Measurements from ENCODE around the gene TRMO. TPM values are rescaled to one million over a fixed set of nuclear protein-coding genes. Genes with fewer than 3 reads are reported as not detected.

The TRMO gene
- total RNA-seq (10 to 100 TPM; 42.8 to 45.8 TPM), total RNA-seq (17.6 to 86.9 (median 43.9) reads per million in 172 experiments)
- polyA plus RNA-seq (2013, experiment 1 of 2): 32.0 TPM
- polyA plus RNA-seq (2013, experiment 2 of 2): 35.0 TPM

- no peaks in the 10 kb centered on the region for H3K9me3 Mint-ChIP-seq
- Histone ChIP-seq H3K4me3 (ENCODE audit: low read length) (peak within 1 kb of the TSS; percentile 76), H3K27ac (ENCODE audit: low read depth in 1 of 2, low read length in 2 of 2) (peak within 1 kb of the TSS; percentile 99), H3K36me3 (ENCODE audit: insufficient read depth, low read length) (peaks cover 2% of the 10 kb centered on the region), H3K4me1 (ENCODE audit: insufficient read depth, low read length) (peaks cover 43% of the 10 kb centered on the region), H3K27me3 (ENCODE audit: control insufficient read depth in 1 of 2, insufficient read depth in 2 of 2, low read length in 2 of 2) (no peaks in the 10 kb centered on the region), H3K9me3 (ENCODE audit: control insufficient read depth in 1 of 2, insufficient read depth in 1 of 2, low read length in 2 of 2) (no peaks in the 10 kb centered on the region)
- H3K4me1 Mint-ChIP-seq (ENCODE audit: low read depth): peaks cover 59% of the 10 kb centered on the region
- H3K4me3 Mint-ChIP-seq: peak within 1 kb of the TSS; percentile 88
- ChIA-PET POLR2A (interaction anchor here (0.5 to 6.7 kb wide), 50 partner anchors 9 to 1471 kb away, joined by 3 to 335 read pairs (median 6); partner anchors contain the start of genes ANP32B, CORO2A, HEMGN and NANS), CTCF (interaction anchor here (0.7 to 9.9 kb wide), 21 partner anchors 9 to 335 kb away, joined by 3 to 221 read pairs (median 5); partner anchors contain the start of genes ANP32B, TBC1D2 and XPA)
- peaks cover 3% of the 10 kb centered on the region for H3K27me3 Mint-ChIP-seq
- DNase-seq: peak; percentile 96 to 100 (median 98)
- peak; percentile 67 for TF ChIP-seq CTCF (IDR thresholded peaks at IDR 0.05)
- peak; percentile 76 for ATAC-seq (ENCODE audit: poor library complexity)
- intact Hi-C loops (cut with DNase I, micrococcal nuclease): loop anchor here (1.0 to 5.0 kb wide), 6 partner anchors 15 to 333 kb away; partner anchors contain the start of genes NANS (in 1 of the 2), TBC1D2 (in 1 of the 2) and TRIM14 (in 1 of the 2)
- peak within 1 kb of the TSS; percentile 96 for H3K27ac Mint-ChIP-seq
- peaks cover 27% of the 10 kb centered on the region for H3K36me3 Mint-ChIP-seq (ENCODE audit: low read depth)
These were observed at the start of gene TRMO for GRCh38 chr9:97921959-97922724. Gene TRMO, minus strand, starts transcription at chr9:97922500. Its CDS starts 7 bp downstream, at chr9:97922493.

GRCh38 chr9:97970165-97970564 is 47.9 kb upstream of the TRMO start:
- ChIA-PET POLR2A (interaction anchor here (0.6 to 3.3 kb wide), 3 partner anchors 11 to 233 kb away, joined by 3 to 22 read pairs (median 3); partner anchors contain the start of gene ANP32B), CTCF (no interaction called here)
- Histone ChIP-seq H3K4me1 (ENCODE audit: insufficient read depth, low read length) (no peaks in the 10 kb centered on the region), H3K27ac (ENCODE audit: low read depth in 1 of 2, low read length in 2 of 2) (no peak overlapping the region), H3K9me3 (ENCODE audit: control insufficient read depth in 1 of 2, insufficient read depth in 1 of 2, low read length in 2 of 2) (peaks cover 0 to 8% of the 10 kb centered on the region in 2 experiments), H3K36me3 (ENCODE audit: insufficient read depth, low read length) (no peaks in the 10 kb centered on the region), H3K4me3 (ENCODE audit: low read length) (no peak overlapping the region), H3K27me3 (ENCODE audit: control insufficient read depth in 1 of 2, insufficient read depth in 2 of 2, low read length in 2 of 2) (no peaks in the 10 kb centered on the region)
- peaks cover 11% of the 10 kb centered on the region for H3K4me1 Mint-ChIP-seq (ENCODE audit: low read depth)
- no peaks in the 10 kb centered on the region for H3K36me3 Mint-ChIP-seq (ENCODE audit: low read depth)
- peak overlapping the region; percentile 79 for H3K27ac Mint-ChIP-seq
- H3K27me3 Mint-ChIP-seq: peaks cover 4% of the 10 kb centered on the region
- peak; percentile 29 for ATAC-seq (ENCODE audit: poor library complexity)
- H3K9me3 Mint-ChIP-seq: peaks cover 1% of the 10 kb centered on the region
- intact Hi-C loops (cut with DNase I, micrococcal nuclease): no loop called here
- peak overlapping the region; percentile 80 for H3K4me3 Mint-ChIP-seq
- no peak for TF ChIP-seq CTCF (IDR thresholded peaks at IDR 0.05)
- no peak for DNase-seq

- Histone ChIP-seq H3K9me3 (ENCODE audit: control insufficient read depth in 1 of 2, insufficient read depth in 1 of 2, low read length in 2 of 2) (no peaks in the 10 kb centered on the region), H3K27me3 (ENCODE audit: control insufficient read depth in 1 of 2, insufficient read depth in 2 of 2, low read length in 2 of 2) (no peaks in the 10 kb centered on the region), H3K36me3 (ENCODE audit: insufficient read depth, low read length) (no peaks in the 10 kb centered on the region), H3K4me3 (ENCODE audit: low read length) (no peak overlapping the region), H3K27ac (ENCODE audit: low read depth in 1 of 2, low read length in 2 of 2) (no peak overlapping the region), H3K4me1 (ENCODE audit: insufficient read depth, low read length) (no peaks in the 10 kb centered on the region)
- no peak overlapping the region for H3K27ac Mint-ChIP-seq
- no peak for DNase-seq
- no peak overlapping the region for H3K4me3 Mint-ChIP-seq
- no peaks in the 10 kb centered on the region for H3K9me3 Mint-ChIP-seq
- ATAC-seq (ENCODE audit: poor library complexity): no peak
- H3K27me3 Mint-ChIP-seq: peaks cover 4% of the 10 kb centered on the region
- ChIA-PET CTCF (interaction anchor here (1.4 kb wide), 1 partner anchor 14 kb away, joined by 3 read pairs; no protein-coding TSS in a partner anchor), POLR2A (interaction anchor here (0.6 to 3.3 kb wide), 2 partner anchors 13 to 64 kb away, joined by 3 to 22 read pairs; partner anchors contain the start of gene ANP32B)
- intact Hi-C loops (cut with DNase I, micrococcal nuclease): no loop called here
- H3K4me1 Mint-ChIP-seq (ENCODE audit: low read depth): peaks cover 11% of the 10 kb centered on the region
- TF ChIP-seq CTCF (IDR thresholded peaks at IDR 0.05): no peak
- H3K36me3 Mint-ChIP-seq (ENCODE audit: low read depth): no peaks in the 10 kb centered on the region
These were observed 46.7 kb upstream of the TRMO start for GRCh38 chr9:97969014-97969413.
